Loucy (cell line): Measurements from ENCODE around the gene SAMMSON.

Experiments used
- H2AFZ ChIP-seq: fragments of 200-600 bp; sonication (generic); 2 replicates; pipeline ENCODE4 v1.6.0; 2016; ENCODE audit warnings: antibody characterized with exemption, mild to moderate bottlenecking, low read length, moderate library complexity
- H3F3A ChIP-seq: fragments of 200-600 bp; 2 replicates; pipeline ENCODE4 v1.6.0; 2016; ENCODE audit warnings: antibody characterized with exemption, low read depth, mild to moderate bottlenecking
- H3K27me3 ChIP-seq: fragments of 200-600 bp; sonication (generic); 2 replicates; pipeline ENCODE4 v1.6.1; 2014; ENCODE audit warnings: low read length, mild to moderate bottlenecking; ENCODE audit not compliant: insufficient read depth, poor library complexity, severe bottlenecking
- H3K36me3 ChIP-seq: fragments of 200-600 bp; sonication (generic); 2 replicates; pipeline ENCODE4 v1.6.1; 2016; ENCODE audit warnings: low read length; ENCODE audit not compliant: insufficient read depth
- H3K4me1 ChIP-seq: fragments of 200-600 bp; sonication (generic); 2 replicates; pipeline ENCODE4 v1.5.1; 2014; ENCODE audit warnings: low read length, mild to moderate bottlenecking; ENCODE audit not compliant: insufficient read depth, poor library complexity, severe bottlenecking
- H3K4me2 ChIP-seq: fragments of 200-600 bp; sonication (generic); 2 replicates; pipeline ENCODE4 v1.6.0; 2014; ENCODE audit warnings: antibody characterized with exemption, low read length, low read depth, mild to moderate bottlenecking; ENCODE audit not compliant: poor library complexity, severe bottlenecking
- H3K4me3 ChIP-seq: fragments of 200-600 bp; sonication (generic); 2 replicates; pipeline ENCODE4 v1.5.1; 2014; ENCODE audit warnings: low read length, mild to moderate bottlenecking, mixed read lengths; ENCODE audit not compliant: poor library complexity, severe bottlenecking
- H3K79me2 ChIP-seq: fragments of 200-600 bp; sonication (generic); 2 replicates; pipeline ENCODE4 v1.6.1; 2014; ENCODE audit warnings: low read length; ENCODE audit not compliant: insufficient read depth
- H3K9ac ChIP-seq: fragments of 200-600 bp; sonication (generic); 2 replicates; pipeline ENCODE4 v1.6.0; 2014; ENCODE audit warnings: mild to moderate bottlenecking, low read depth, low read length, moderate library complexity; ENCODE audit not compliant: poor library complexity, severe bottlenecking
- H3K9me2 ChIP-seq: fragments of 200-600 bp; sonication (generic); replicated peaks from 2 replicates; pipeline ENCODE4 v1.6.1; 2016; ENCODE audit warnings: low read depth, low read length, mixed read lengths
- H3K9me3 ChIP-seq: fragments of 200-600 bp; sonication (generic); 2 replicates; pipeline ENCODE4 v1.6.1; 2014; ENCODE audit warnings: mild to moderate bottlenecking, antibody characterized with exemption, low read length, low read depth; ENCODE audit not compliant: insufficient read depth
- H4K20me1 ChIP-seq: fragments of 200-600 bp; sonication (generic); 2 replicates; pipeline ENCODE4 v1.6.0; 2014; ENCODE audit warnings: antibody characterized with exemption, low read length, mild to moderate bottlenecking; ENCODE audit not compliant: insufficient read depth, poor library complexity, severe bottlenecking
- EZH2phosphoT487 ChIP-seq: fragments of 200-600 bp; IDR thresholded peaks from 2 replicates; pipeline ENCODE4 v1.6.1; 2018; ENCODE audit warnings: antibody characterized with exemption, mild to moderate bottlenecking, moderate library complexity, borderline replicate concordance
- TF ChIP-seq, protein P1 (sequence below): fragments of 200-600 bp; sonication (generic); conservative IDR thresholded peaks from 2 replicates; pipeline ENCODE4 v1.5.1; 2014; ENCODE audit warnings: mild to moderate bottlenecking, antibody characterized with exemption, low read length

SAMMSON gene

DNA sequence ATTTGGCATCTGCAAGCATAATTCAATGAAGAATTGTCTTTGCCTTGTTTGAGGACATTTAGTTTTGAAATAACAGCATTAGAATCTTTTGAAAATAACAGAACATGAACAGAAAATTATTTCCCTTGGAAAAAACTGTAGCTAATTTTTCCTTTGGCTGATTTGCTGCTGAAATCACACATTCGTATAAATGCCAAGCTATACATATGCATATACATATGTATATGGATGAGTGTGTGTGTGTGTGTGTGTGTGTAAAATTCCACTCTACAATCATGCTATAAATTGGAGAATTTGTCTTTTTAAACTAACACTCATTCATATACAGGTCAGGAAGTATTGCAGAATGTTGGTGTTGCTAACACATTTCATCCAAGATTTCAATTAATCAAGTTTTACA lies 57.9 kb downstream of the SAMMSON start:
- TF ChIP-seq, protein P1, sequence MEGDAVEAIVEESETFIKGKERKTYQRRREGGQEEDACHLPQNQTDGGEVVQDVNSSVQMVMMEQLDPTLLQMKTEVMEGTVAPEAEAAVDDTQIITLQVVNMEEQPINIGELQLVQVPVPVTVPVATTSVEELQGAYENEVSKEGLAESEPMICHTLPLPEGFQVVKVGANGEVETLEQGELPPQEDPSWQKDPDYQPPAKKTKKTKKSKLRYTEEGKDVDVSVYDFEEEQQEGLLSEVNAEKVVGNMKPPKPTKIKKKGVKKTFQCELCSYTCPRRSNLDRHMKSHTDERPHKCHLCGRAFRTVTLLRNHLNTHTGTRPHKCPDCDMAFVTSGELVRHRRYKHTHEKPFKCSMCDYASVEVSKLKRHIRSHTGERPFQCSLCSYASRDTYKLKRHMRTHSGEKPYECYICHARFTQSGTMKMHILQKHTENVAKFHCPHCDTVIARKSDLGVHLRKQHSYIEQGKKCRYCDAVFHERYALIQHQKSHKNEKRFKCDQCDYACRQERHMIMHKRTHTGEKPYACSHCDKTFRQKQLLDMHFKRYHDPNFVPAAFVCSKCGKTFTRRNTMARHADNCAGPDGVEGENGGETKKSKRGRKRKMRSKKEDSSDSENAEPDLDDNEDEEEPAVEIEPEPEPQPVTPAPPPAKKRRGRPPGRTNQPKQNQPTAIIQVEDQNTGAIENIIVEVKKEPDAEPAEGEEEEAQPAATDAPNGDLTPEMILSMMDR: no peak
- no peak for TF ChIP-seq EZH2phosphoT487
- H3K4me1 ChIP-seq: peaks cover 5% of the 10 kb centered on the region
- H3K9me2 ChIP-seq: no peaks in the 10 kb centered on the region
- no peaks in the 10 kb centered on the region for H3F3A ChIP-seq
- no peaks in the 10 kb centered on the region for H3K9me3 ChIP-seq
- no peaks in the 10 kb centered on the region for H3K79me2 ChIP-seq
- no peaks in the 10 kb centered on the region for H4K20me1 ChIP-seq
- no peak overlapping the region for H2AFZ ChIP-seq
- H3K27me3 ChIP-seq: no peaks in the 10 kb centered on the region
- H3K4me2 ChIP-seq: no peak overlapping the region
- no peak overlapping the region for H3K4me3 ChIP-seq
- H3K9ac ChIP-seq: no peak overlapping the region
- H3K36me3 ChIP-seq: no peaks in the 10 kb centered on the region

DNA sequence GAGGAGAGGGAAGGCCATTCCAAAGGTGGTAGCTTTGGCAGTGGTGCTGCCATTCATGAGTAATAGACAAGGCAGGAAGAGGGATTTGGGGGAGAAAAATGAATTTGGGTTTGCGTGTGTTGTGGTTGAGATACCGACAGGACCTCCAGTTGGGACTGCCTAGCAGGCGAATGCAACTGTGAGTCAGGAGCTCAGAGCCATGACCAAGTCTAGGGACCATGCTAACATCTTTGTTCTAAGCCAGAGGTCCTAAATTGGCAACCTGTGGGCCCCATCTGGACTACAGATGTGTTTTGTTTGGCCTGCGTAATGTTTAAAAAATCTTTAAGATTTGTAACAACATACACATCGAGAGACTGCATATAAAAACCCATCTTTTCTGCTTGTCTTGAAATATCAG lies 61.6 kb downstream of the SAMMSON start:
- Histone ChIP-seq H2AFZ (no peak overlapping the region), H3K4me1 (no peaks in the 10 kb centered on the region), H3K4me3 (no peak overlapping the region), H3F3A (no peaks in the 10 kb centered on the region), H3K4me2 (no peak overlapping the region), H3K9me2 (no peaks in the 10 kb centered on the region), H3K9ac (no peak overlapping the region), H3K79me2 (no peaks in the 10 kb centered on the region), H3K36me3 (no peaks in the 10 kb centered on the region), H3K27me3 (no peaks in the 10 kb centered on the region), H4K20me1 (no peaks in the 10 kb centered on the region), H3K9me3 (no peaks in the 10 kb centered on the region)
- TF ChIP-seq, protein P1: no peak
- no peak for TF ChIP-seq EZH2phosphoT487

DNA sequence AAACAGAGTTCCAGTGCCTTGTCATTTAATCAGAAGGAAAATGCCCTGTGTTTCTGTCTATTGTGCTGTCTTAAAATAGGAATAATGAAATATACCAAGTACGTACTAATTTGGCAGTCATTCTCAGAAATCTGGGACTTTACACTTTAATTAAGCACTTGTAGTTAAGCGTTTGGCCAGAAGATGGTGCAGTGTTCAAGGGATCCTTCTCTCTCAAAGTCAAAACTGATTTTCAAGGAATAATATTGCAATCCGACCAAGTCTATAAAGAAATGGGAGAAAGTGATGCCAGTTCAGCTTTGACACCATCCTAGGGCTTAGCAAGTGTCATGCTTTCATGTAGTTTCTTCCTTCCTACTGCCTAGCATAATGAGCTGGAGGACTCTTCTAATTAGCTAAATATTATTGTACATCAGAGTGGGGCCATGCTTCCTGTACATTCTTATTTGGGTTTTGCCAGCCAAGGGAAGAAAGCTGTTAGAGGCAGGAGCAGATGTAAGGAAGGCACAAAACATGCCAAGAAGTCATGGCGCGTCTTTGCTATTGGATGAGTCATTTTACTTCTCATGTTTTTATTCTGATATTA lies 64.8 kb downstream of the SAMMSON start:
- H3K9me2 ChIP-seq: no peaks in the 10 kb centered on the region
- H3K79me2 ChIP-seq: no peaks in the 10 kb centered on the region
- no peaks in the 10 kb centered on the region for H3K27me3 ChIP-seq
- H3K9me3 ChIP-seq: no peaks in the 10 kb centered on the region
- no peak overlapping the region for H2AFZ ChIP-seq
- H3K4me3 ChIP-seq: no peak overlapping the region
- no peaks in the 10 kb centered on the region for H3K36me3 ChIP-seq
- no peak overlapping the region for H3K4me2 ChIP-seq
- no peaks in the 10 kb centered on the region for H4K20me1 ChIP-seq
- no peaks in the 10 kb centered on the region for H3K4me1 ChIP-seq
- H3K9ac ChIP-seq: no peak overlapping the region
- TF ChIP-seq, protein P1: peak; percentile 78
- no peak for TF ChIP-seq EZH2phosphoT487
- no peaks in the 10 kb centered on the region for H3F3A ChIP-seq
